HG02884 (cell line): ENCODE measurements around the gene HSP90B1.

ENCODE experiments used
- ATAC-seq: cut with Tn5 transposase; IDR thresholded peaks from one replicate; pipeline ENCODE4 v1.9.1; 2021; ENCODE audit warnings: mild to moderate bottlenecking, moderate library complexity; ENCODE audit not compliant: unreplicated experiment

The HSP90B1 gene

GRCh38 chr12:103966736-103967135 is 36.5 kb downstream of the HSP90B1 start:
- ATAC-seq = no peak

DNA sequence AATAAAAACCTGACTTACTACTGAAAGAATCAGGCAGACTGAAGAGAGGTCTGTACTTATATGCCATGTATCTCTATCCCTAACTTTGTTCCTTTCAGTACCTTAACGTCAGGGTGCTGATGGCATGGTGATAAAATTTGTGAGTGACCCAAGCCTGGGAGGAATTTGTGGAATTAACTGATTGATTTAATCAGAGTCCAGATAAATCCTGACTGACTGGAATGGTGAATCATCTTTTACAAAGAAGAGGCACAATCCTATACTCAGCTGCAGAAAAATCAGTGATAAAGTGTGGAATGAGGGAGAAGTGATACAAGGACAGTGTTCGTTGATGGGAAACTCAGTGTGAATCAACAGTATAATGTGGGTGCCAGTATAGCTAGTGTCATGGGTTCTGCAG is 39.2 kb downstream of the HSP90B1 start:
- no peak for ATAC-seq

- ATAC-seq = no peak
These were observed 43.7 kb downstream of the HSP90B1 start for GRCh38 chr12:103973909-103974308.

GRCh38 chr12:103975368-103975767 is 45.2 kb downstream of the HSP90B1 start:
- no peak for ATAC-seq

DNA sequence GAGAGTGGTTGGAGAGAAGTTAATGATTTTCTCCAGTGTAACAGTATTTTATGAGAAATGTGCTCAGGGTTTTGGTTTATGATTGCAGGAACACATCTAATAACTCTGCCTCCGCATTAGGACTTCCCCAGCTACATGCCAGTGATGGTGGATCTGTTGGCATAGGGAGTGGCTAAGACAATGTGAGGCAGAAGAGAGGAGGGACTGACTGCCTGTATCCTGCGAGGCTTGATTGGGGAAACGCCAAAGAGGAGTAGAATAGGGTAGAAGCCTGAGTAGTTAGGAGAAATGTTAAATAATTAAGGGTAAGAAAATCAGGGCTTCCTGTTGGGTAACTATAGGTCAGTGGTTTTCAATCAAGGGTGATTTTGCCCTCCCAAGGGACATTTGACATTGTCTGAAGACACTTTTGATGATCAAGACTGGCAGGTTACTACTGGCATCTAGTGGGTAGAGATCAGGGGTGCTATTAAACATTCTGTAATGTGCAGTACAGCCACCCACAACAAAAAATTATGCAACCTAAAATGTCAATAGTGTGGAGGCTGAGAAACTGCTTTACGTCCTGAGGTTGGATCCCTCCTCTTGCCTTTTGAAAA is 48.3 kb downstream of the HSP90B1 start:
- ATAC-seq = no peak

DNA sequence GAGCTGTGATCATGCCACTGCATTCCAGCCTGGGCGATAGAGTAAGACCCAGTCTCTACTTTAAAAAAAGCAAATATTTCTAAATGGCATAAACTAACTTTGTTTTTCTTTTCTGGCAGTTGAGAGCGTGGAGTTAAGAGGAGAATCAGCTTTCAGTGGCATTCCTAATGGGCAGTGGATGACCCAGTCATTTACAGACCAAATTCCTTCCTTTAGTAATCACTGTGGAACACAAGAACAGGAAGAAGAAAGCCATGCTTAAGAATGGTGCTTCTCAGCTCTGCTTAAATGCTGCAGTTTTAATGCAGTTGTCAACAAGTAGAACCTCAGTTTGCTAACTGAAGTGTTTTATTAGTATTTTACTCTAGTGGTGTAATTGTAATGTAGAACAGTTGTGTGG is 56.6 kb downstream of the HSP90B1 start:
- ATAC-seq = no peak

DNA sequence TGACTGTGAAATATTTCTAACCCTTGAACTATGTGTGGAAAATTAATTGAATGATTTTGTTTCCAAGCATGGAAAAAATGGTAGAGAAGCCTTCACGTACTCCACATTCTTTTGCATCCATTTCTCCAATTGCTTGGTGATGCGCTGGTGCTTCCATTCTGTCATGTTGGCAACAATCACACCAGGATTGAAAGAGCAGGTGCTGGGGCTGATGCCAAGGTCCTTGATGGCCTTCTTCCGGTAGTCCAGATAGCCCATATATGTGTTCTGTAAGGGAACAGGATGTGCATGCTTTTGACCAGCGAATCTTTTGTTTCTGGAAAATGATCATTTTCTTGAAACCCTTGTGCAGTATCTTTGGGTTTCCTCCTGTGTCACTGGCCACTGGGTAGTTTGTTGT is 64.0 kb downstream of the HSP90B1 start:
- ATAC-seq = no peak

- no peak for ATAC-seq
These were observed 66.4 kb downstream of the HSP90B1 start for GRCh38 chr12:103996595-103996994.

DNA sequence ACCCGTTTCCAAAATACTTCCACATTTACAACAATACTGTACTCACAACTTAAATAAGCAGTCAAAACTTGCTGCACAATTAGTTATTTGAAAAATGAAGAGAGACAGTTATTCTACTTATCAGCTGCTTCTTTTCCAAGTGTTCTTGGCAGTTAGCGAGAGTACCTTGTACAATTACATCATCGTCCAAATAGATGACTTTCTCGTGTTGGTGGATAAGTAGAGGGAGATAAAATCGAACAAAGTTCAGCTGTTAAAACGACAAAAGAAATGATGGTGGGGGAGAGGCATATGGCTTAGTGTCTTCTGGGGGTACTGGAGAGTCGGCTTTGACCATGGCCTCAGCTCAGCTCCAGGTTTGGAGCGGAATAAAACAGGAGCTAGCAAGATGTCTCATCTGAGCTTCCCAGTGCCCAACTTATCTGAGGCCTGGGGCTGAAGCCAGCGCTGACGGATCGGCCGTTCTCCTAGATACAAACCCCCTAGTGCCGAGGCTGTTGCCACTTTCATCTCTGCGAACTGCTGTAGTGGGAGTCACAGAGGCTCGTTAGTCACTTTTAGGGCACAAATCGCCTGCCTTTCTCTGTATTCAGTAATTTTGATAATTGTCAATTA is 67.2 kb downstream of the HSP90B1 start:
- no peak for ATAC-seq
